ACHN (cell line): ENCODE measurements around the gene UBE2S.

Experiments
- DNase-seq: peaks from one replicate; pipeline ENCODE4 v3.0.0-alpha.2; 2015
- in situ Hi-C: cut with HindIII; loops from 2 replicates; pipeline ENCODE4 v1.10.0; 2017; ENCODE audit warnings: low sequenced_read_pairs, low pct_ligation_motif_present, low pct_unique_long_range_greater_than_20kb

The UBE2S gene

GRCh38 chr19:55353356-55353802 is 54.2 kb downstream of the UBE2S start:
- in situ Hi-C loops, result no loop called here
- no peak for DNase-seq

GRCh38 chr19:55352549-55353145 is 54.9 kb downstream of the UBE2S start:
- in situ Hi-C loops, result no loop called here
- DNase-seq, result no peak

- in situ Hi-C loops, result no loop called here
- no peak for DNase-seq
These were observed 55.5 kb downstream of the UBE2S start for GRCh38 chr19:55352040-55352439.

- in situ Hi-C loops, result no loop called here
- no peak for DNase-seq
These were observed 56.8 kb downstream of the UBE2S start for GRCh38 chr19:55350620-55351315.
